NAMALWA (cell line): ENCODE measurements around the gene MUC22.
"Not testable (repeated sequence)": the region's sequence is repeated elsewhere in the genome, so short reads cannot be mapped to it uniquely, and the experiment has no call there.

ENCODE experiments used
- DNase-seq: peaks from one replicate; pipeline ENCODE4 v3.0.0-alpha.2; 2015; ENCODE audit warnings: low spot score

Gene MUC22

DNA sequence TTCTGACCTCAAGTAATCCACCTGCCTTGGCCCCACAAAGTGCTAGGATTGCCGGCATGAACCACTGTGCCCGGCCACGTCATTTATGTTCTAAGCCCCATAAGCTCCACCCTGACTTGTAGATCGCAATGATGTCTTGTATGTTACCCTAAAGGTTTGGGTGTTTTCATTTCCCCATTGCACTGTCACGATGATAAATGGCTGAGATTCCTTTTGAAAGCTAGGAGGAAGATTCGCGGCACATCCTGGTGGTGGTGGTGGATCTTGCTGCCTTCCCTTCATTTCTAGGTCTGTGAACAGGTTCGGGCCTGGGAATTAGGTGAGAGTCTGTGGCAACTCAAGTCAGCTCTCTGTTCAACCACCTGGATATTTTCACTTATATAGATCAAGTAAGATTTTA, 28.3 kb downstream of the MUC22 start:
- DNase-seq, result no peak

DNA sequence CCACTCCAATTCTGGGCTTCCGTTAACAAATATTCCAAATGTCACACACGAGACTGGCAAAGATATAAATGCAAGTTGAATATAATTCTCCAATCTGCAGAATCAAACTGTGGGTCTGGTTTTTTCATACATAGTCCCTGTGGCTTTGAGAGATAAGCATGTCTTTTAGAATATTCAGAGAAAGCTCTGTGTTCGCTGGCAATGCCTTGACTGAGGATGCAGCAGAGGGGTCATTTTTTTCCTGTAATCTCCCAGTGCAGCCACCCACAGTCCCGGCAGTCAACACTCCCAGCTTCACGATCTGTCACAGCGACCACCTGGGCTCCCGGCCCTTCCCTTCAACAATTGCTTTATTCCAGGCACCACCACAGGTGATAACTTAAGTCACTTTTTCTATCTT, 30.5 kb downstream of the MUC22 start:
- DNase-seq, result no peak

DNA sequence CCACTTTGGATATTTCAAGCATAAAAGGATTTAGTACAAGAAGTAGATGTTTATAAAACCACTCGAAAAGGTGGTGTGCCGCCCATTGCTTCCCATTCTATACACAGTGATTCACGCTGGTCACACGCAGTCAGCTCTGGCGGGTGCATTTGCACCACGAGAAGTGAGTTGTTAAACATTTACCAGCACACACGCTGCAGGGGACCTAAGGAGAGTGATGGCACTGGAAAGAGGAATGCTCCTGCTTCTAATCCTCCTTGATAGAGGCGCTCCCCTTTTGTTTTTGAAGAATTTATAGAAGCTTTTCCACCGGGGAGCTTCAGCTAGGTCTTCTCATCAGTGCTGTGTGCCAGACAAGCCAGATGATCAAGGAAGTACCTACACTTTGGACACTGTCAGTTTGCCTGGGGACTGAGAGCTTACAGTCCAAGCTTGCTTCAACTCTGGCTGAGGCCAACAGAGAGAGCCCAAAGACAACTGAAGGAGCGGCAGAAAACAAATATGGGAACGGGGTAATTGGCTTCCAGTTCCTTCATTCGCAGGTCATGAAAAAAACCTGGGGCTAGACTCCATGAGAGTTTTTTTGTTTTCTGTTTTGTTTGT, 31.2 kb downstream of the MUC22 start:
- DNase-seq, result no peak

DNA sequence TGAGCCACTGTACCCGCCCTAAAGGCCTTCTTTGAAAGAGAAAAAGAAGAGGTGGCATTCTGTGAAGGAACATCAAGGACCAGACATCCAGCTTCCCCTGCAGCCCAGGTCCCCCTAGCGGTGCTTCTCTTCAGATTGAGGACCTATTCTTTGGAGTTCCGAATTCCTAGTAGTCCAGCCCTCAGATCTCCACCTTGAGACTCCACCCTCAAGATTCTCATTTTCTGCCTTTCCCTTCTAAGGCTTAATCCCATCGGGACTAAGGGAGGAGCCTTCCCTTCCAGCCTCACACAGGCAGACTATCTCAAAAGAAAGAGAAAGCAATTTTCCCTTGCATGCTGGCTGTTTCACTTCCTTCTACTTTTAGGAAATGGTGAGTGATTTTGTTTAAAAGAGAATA, 32.5 kb downstream of the MUC22 start:
- DNase-seq, result peak; percentile 26

DNA sequence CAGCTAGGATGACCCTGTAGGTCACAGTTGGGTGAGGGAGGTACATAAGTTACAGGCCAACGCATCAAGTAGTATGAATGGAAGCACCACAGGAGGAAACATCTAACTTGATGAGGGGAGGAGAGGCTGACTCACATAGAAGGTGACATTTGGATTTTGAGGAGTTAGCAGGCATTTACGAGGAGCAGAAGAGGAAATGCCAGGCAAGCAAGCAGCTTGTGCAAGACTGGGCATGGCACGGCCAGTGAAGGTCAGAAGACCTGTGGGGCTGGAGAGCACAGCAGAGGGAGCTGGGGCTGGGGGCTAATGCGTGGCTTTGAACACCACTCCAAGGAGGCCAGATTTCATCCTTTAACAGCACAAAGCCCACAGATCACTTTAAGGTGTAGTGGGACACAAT, 37.8 kb downstream of the MUC22 start:
- no peak for DNase-seq

DNA sequence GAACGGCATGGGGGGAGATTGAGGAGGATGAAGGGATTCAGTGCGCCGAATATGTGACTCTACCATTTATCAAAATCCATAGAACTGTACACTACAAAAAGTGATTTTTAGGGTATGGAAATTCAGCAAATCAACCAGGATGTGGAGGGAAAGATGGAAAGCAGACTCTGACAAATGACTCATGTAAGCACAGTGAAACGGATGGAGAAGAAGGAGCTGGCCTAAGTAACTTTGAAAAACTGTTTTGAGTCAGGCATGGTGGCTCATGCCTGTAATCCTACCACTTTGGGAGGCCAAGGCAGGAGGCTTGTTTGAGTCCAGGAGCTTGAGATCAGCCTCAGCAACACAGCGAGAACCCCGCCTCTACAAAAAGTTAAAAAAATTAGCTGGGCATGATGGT, 39.2 kb downstream of the MUC22 start:
- no peak for DNase-seq

DNA sequence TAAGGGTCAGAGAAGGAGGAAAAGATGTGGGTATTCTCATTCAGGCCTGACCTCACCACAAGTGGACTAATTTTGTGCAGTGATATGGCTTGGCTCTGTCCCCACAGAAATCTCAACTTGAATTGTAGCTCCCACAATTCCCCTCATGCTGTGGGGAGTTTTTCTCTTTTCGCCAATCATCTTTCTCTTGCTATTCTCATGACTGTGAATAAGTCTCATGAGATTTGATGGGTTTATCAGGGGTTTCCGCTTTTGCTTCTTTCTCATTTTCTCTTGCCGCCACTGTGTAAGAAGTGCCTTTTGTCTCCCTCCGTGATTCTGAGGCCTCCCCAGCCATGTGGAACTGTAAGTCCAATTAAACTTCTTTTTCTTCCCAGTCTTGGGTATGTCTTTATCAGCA, 42.9 kb downstream of the MUC22 start:
- DNase-seq, result peak; percentile 29

DNA sequence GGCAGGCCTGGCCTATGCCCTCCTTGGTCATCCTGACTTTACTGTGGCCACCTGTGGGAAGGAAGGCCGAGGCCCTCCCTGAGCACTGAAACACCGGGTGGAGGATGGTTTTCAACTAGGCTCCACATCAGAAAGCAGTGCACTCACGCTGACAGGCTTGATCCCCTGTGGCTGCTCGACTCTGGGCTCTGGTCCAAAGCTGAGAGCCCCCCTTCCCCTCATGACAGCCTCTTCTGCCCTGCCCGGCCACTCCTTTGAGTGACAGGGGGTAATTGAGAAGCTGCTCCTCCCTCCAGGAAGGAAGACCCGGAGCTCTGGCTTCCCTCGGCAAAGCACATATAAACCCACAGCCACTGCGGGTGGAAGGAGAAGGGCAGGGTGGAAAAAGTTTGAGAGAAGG, 43.6 kb downstream of the MUC22 start:
- no peak for DNase-seq

DNA sequence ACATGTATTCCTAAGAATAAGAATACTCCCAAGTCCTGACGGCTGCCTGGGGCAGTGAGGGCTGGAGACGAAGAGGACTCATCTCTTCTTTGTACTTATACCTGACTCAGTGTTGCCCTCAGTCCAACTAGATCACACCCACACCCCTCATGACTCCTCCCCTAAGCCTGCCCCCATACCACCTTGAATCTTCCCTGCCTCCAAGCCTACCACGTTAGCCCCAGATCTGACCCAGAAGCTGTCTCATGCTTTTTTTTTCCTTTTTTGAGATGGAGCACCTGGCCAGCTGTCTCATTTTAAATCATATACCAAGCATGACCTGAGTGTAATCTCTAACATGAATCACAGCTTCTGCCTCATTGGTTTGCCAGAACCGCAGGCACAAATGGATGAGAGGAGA, 45.2 kb downstream of the MUC22 start:
- no peak for DNase-seq

DNA sequence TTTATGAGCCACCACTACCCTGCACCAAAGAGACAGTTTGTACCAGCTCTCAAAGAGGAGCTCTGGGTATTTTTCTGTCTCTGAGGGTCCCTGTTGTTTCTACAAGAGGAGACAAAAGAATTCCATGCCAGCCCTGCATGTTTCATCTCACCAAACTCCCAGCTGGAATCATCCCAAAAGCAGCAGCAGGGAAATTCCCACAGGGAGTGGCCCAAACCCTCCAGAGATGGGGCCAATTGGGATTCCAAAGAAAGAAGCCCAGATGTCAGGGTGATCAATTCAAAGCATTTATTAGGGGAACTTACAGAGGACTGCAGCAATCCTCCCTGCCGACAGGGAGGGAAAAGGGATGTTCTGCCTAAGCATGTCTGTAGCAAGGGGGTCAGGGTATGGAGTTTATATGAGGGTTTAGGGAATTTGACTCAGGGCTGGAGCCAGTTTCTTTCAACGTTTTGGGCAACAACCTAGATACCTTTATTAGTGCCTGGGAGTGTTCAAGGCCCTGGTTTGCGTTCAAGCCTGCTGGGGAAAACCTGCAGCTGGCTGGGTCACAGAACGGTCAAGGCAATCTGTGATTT, 47.2 kb downstream of the MUC22 start:
- no peak for DNase-seq

DNA sequence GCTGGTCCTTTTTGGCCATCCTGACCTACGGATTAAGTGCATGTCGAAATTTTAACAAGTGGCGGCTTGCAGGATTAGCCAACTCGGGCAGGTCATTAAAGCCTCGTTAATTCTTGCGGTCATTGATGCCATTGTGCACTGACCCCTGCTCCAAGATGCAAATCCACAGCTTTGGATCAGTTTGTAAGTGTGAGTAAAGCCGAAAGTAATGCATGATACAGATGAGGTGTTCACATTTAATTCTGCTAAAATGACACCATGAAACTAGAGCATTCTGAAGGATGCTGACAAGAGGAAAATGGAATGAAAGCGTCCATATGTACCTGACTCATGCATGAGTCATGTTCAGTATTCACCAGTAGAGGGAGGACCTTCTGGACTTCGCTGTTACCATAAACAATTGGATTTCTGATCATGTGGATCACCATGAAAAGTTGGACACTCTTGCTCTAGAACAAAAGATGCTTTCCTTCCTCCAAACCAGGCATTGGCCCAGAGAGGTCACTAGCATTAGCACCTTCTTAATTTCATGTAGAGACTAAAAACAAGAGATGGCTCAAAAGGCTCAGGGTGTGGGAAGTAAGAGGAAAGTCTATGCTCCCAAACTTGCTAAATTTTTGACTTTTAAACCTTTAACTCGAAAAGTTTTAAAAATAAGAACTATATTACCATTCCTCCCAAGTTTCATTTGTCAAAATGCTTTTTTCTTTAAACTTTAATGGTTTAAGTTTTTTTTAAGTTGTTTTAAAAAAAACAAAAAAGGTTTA, 48.0 kb downstream of the MUC22 start:
- DNase-seq, result peak; percentile 43

DNA sequence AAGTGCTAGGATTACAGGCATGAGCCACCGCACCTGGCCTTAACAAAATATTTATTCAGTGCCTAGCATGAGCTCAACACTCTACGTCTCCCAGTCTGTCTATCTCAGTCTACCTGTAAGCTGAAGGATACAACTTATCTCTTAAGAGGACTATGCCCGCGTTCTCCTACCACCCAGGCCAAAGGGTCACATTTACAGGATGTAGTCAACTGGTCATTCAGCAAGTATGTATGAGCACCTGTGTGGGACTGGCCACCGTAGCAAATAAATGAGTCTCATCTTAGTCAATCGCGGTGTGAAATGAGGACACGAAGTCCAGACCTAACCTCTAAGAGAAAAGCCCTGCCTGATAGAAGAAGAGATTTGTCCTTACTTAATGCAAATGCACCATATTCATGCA, 49.9 kb downstream of the MUC22 start:
- no peak for DNase-seq

DNA sequence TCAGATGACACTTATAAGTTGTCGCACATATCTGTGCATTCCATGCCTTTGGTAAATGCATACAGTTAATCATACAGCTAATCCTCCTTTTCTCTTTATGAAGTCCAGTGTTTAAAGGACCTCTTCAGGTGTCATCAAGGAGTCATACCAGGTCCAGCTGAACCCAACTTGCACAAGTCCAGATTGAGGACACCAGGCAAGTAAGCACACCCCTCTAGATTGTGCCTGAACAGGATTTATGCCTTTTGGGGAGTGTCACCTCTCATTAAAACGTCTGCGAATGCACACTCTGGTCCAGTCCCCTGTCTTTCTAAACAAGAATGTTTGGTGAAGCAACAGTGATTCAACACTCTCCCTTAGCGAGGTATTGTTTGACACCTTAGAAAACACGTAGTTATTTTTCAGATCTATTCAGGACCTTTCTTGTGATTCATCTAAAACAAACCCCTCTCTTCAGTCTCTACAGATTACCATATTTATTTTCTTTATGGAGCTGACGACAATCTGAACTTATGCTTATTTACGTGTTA, 53.7 kb downstream of the MUC22 start:
- DNase-seq, result no peak

DNA sequence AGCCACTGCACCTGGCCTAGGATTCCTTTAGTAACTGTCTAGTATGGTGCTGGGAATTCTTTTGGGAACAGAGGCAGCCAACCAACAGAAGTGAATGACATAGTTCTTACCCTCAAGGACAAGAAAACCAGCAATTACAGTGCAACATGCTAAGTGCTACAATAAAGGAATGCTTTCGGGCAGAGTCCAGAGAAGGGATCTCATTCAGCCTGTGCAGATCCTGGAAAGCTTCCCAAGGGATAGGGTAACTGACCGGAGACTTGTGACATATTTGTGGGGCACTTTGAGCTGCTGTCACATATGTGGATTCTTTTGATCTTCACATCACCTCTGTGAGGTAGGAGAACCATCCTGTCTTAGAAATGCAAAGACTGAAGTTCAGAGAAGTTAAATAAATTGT, 55.3 kb downstream of the MUC22 start:
- no peak for DNase-seq

DNA sequence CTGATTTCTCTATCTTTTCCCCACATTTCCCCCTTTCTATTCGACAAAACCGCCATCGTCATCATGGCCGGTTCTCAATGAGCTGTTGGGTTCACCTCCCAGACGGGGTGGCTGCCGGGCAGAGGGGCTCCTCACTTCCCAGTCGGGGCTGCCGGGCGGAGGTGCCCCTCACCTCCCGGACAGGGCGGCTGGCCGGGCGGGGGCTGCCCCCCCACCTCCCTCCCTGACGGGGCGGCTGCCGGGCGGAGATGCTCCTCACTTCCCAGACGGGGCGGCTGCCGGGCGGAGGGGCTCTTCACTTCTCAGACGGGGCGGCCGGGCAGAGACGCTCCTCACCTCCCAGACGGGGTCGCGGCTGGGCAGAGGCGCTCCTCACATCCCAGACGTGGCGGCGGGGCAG, 56.8 kb downstream of the MUC22 start:
- DNase-seq, result not testable (repeated sequence)

DNA sequence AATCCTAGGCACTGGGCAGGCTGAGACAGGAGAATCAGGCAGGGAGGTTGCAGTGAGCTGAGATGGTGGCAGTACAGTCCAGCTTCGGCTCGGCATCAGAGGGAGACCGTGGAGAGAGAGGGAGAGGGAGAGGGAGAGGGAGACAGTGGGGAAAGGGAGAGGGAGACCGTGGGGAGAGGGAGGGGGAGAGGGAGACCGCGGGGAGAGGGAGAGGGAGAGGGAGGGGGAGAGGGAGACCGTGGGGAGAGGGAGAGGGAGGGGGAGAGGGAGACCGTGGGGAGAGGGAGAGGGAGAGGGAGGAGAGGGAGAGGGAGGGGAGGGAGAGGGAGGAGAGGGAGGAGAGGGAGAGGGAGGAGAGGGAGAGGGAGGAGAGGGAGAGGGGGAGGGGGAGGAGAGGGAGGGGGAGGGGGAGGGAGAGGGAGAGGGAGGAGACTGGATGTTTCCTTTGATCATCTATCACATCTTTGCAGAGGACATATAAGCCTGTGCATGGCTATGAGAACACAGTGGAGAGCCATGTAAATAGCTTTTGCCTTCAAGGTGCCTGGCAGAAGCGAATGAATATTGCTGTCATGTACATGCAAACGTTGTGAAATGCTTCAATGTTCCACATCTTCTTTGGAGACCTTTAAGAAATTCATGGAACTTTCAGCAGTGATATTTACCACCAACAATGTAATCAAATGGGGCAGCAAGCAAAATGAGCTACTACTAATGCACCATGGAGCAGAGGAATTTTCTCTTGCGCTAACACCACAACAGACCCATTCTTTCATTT, 57.8 kb downstream of the MUC22 start:
- DNase-seq, result not testable (repeated sequence)

DNA sequence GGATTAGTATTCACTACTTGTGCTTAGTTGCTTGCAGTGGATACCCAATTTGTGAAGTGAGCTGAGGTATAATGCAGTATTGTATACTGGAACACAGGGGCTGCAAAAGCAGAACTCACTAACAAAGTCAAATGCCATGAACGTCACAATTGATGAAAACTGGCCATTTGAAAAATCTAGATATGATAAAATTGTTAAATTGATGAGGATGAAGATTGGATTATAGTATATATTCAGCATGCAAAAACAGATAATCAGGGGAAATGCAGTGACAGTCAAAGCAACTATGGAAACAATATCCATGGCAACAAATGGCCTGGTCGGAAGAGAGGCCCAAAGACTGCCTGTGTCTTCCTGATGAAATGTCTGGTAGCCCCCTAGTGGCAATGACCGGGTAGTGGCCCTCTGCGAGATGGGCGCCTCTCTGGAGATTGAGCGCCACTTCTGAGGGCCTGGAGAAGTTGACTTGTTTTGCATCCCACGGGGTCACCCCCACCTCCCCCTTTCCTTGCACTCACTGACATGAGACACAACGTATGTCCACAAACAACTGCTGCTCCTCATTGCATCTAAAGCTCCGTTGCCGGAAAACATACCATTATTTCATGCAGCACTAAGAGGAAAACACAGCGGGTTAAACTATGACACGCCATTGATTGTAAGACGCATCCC, 58.5 kb downstream of the MUC22 start:
- peak; percentile 88 for DNase-seq

DNA sequence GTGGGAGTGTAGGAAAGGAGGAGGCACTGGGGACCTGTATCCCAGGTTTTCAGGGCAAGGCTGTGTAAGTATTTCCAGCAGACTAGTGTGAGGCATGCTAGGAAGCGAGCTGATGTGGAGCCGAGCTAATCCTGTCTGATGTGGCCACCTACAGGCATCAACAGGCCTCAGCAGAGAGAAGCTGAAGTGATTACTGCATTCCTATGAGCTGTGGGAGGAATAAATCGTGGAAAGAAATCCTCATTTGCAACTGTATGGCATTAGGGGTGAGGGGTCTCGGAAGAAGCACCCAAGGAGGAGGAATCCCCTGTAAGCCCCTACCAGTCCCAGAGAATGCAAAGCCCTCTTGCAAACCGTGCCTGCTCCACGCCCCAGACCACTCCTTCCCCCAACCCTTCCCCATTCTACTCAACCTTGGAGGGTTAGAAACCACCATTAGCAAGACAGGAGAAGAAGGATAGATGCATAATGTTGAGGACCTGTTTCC, 60.5 kb downstream of the MUC22 start:
- DNase-seq, result peak; percentile 15

DNA sequence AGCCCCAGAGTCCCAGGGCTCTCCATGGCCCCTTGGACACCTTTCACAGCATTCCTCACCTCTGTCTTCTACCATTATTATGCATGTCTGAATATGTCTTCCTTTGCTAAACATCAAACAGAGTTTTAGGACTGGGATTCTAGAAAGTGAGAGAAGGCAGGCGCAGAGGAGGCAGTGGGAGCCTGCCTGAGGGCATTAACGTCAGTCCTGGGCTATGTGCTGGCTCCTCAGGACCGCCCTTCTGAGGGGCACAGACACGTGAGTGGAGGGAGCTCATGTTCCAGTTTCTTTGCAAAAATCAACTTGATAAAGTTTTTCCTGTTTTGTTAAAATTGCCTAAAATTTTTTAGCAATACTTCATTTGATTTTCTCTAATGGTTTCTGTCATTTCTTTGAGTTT, 64.1 kb downstream of the MUC22 start:
- DNase-seq, result no peak

DNA sequence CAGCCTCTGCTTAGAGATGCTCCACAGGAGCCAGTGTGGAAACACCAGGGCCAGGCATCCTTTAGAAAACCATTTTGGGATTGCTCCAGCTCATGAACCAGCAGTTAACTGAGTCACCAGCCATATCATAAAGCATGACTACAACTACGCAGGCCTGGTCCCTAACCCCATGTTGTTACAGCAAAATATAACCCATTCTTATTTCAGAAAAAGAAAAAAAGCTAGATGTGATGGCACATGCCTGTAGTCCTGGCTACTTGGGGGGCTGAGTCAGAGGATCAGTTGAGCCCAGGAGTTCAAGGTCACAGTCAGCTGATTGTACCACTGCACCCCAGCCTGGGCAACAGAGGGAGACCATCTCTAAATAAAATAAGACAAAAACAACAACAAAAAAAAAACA, 65.3 kb downstream of the MUC22 start:
- DNase-seq, result no peak

DNA sequence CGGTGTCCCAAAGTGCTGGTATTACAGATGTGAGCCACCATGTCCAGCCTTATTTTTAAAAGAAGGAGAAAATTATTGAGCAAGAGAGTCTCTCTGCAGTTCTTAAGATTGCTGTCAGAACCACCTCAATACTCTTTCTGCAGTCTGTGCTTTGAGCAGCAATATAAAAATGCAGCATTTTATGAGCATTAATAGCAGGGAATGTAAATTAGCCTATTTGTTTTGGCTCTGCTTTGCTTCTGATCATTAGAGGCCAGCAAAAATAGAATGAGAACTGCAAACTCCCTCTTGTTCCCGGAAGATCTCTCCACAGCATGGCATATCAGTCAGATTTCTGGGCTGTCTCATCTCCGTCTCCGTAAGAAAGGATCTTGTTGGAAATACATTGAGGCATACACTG, 66.3 kb downstream of the MUC22 start:
- DNase-seq, result no peak
